AG04450 (cell line): ENCODE results near the gene NDUFA5. TPM values are rescaled to one million over a fixed set of nuclear protein-coding genes. Genes with fewer than 3 reads are reported as not detected.

Experiments used
- CTCF ChIA-PET: fragments of 300-600, 350-600 bp; formaldehyde crosslinking; extraction: SDS; loops from one replicate; lab custom pipeline; 2022; ENCODE audit warnings: antibody characterized with exemption, inconsistent platforms; lab: Charles Lee
- POLR2A ChIA-PET: fragments of 350-600 bp; formaldehyde crosslinking; extraction: SDS; loops from one replicate; lab custom pipeline; 2021; ENCODE audit warnings: antibody characterized with exemption, inconsistent platforms; lab: Yijun Ruan, JAX
- DNase-seq: peaks from one replicate; pipeline ENCODE4 v3.0.0-alpha.2; 2011; ENCODE audit warnings: low read depth, low spot score
- H3K27ac ChIP-seq: one replicate; pipeline ENCODE4 v1.5.1; 2012; ENCODE audit warnings: low read depth, low read length, control low read depth
- H3K27me3 ChIP-seq: one replicate; pipeline ENCODE4 v1.6.0; 2012; ENCODE audit warnings: low read length; ENCODE audit not compliant: control insufficient read depth, insufficient read depth
- H3K4me3 ChIP-seq: 2 replicates; pipeline ENCODE4 v1.5.1; 2011; ENCODE audit warnings: mild to moderate bottlenecking, low read depth, low read length, control low read depth
- H3K9me3 ChIP-seq: 2 replicates; pipeline ENCODE4 v1.5.1; 2012; ENCODE audit warnings: low read length; ENCODE audit not compliant: control insufficient read depth, insufficient read depth
- CTCF ChIP-seq: IDR thresholded peaks from 2 replicates; pipeline ENCODE4 v1.5.1; 2011; ENCODE audit warnings: low read depth, low read length, control low read depth, inconsistent platforms
- polyA plus RNA-seq: library from polyadenylated mRNA; depleted of rRNA; stranded (reverse); fragments of >200 nt; gene quantifications from 2 replicates; pipeline ENCODE4 v1.2.3, GENCODE V29; 2011

NDUFA5 gene
- polyA plus RNA-seq, 1 experiment = 39.8 TPM

GRCh38 chr7:123573341-123573740, 15.7 kb upstream of the NDUFA5 start:
- Histone ChIP-seq H3K27me3 (no peaks in the 10 kb centered on the region), H3K27ac (no peak overlapping the region), H3K4me3 (no peak overlapping the region), H3K9me3 (no peaks in the 10 kb centered on the region)
- DNase-seq = no peak
- TF ChIP-seq CTCF = no peak
- POLR2A ChIA-PET = no interaction called here
- CTCF ChIA-PET = interaction anchor here (0.6 to 1.2 kb wide), 3 partner anchors 7 to 109 kb away, joined by 3 to 4 read pairs (median 4); no protein-coding TSS in a partner anchor

DNA sequence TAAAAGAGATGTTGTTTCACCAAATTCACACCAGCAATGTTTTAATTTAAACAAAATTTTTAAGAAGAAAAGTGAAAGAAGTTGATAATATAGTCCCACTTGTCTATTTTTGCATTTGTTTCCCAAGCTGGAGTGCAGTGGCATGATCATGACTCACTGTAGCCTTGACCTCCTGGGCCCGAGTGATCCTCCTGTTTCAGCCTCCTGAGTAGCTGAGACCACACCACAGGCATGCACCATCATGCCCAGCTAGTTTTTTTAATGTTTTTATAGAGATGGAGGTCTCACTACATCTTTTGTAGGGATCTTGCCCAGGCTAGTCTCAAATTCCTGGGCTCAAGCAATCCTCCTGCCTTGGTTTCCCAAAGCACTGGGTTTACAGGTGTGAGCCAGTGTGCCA, 14.1 kb upstream of the NDUFA5 start:
- POLR2A ChIA-PET = no interaction called here
- no peak for TF ChIP-seq CTCF
- H3K9me3 ChIP-seq = no peaks in the 10 kb centered on the region
- CTCF ChIA-PET = interaction anchor here (0.9 kb wide), 1 partner anchor 294 kb away, joined by 8 read pairs; no protein-coding TSS in a partner anchor
- DNase-seq = no peak
- H3K27ac ChIP-seq = no peak overlapping the region
- H3K4me3 ChIP-seq = no peak overlapping the region
- no peaks in the 10 kb centered on the region for H3K27me3 ChIP-seq

GRCh38 chr7:123571187-123571586, 13.6 kb upstream of the NDUFA5 start:
- ChIA-PET CTCF (no interaction called here), POLR2A (no interaction called here)
- no peak for TF ChIP-seq CTCF
- no peak overlapping the region for H3K27ac ChIP-seq
- no peak for DNase-seq
- H3K4me3 ChIP-seq = no peak overlapping the region
- H3K9me3 ChIP-seq = no peaks in the 10 kb centered on the region
- H3K27me3 ChIP-seq = no peaks in the 10 kb centered on the region

DNA sequence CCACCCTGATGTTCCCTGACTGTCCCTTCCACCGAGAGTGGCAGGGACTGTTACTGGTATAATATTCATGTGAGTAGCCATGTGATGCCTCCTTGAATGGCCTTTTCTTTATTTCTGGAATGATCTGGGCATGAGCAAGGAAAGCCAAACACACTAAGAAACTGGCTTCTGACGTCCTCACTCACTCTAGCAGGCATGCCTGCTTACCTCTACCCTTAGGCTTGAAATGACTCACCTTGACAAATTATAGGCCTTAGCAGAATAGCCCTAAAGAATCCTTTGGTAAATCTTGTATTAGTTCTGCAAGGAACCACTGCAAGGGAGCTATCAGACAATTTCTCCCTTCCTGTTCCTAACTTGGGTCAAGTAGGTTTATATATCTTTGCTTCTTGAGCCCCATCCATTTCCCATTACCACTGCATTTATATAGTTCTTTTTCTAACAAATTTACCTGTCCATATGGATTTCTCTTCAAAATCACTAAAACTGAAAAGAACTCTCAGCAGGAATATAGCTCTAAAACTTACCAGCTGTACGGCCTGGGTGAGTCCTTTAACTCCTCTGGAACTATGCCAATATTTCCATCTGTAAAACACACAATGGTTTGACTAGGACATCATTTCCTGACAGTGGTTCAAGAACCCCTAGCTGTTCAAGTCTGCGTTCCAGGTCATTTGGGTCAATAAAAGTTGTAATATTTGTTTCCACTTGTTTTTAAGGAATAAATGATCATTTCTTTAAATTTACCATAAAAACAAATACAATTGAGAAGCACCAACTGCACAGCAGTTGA, 13.0 kb upstream of the NDUFA5 start:
- Histone ChIP-seq H3K27me3 (no peaks in the 10 kb centered on the region), H3K9me3 (no peaks in the 10 kb centered on the region), H3K27ac (no peak overlapping the region), H3K4me3 (no peak overlapping the region)
- ChIA-PET POLR2A (no interaction called here), CTCF (interaction anchor here (1.0 to 2.3 kb wide), 2 partner anchors 10 to 77 kb away, joined by 3 to 10 read pairs; no protein-coding TSS in a partner anchor)
- TF ChIP-seq CTCF = no peak
- no peak for DNase-seq

DNA sequence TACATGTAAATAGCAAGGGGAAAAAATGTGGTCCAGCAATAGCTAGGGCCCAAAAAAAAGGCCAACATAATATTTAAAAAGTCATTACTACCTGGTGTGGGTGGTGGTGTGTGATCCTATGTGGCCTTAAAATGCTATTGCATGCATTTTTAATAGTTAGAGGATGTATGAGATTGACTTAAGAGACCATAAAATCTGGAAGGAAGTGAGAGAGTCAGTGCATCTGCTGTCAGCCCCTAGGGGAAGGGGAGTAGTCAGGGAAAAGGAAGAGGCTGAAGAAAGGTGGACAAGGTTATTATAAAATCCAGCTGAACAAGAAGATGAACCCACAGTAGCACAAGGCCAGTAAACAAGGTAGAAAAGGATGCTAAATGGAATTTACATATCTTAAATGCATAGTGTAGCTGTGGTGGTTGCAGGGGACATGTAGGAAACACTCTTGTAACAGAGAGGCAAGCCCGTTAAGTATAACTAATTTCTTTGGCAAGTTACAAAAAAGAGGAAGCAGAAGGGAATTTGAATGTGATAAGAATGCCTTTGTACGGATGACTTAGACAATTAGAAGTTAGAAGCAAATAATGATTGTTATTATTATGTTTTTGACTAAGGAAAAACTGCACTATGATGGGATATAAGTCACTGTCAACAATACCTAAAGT, 11.9 kb upstream of the NDUFA5 start:
- H3K27me3 ChIP-seq = no peaks in the 10 kb centered on the region
- DNase-seq = no peak
- H3K4me3 ChIP-seq = no peak overlapping the region
- TF ChIP-seq CTCF = no peak
- POLR2A ChIA-PET = no interaction called here
- CTCF ChIA-PET = interaction anchor here (1.0 to 2.3 kb wide), 2 partner anchors 11 to 76 kb away, joined by 3 to 10 read pairs; no protein-coding TSS in a partner anchor
- H3K9me3 ChIP-seq = no peaks in the 10 kb centered on the region
- no peak overlapping the region for H3K27ac ChIP-seq
